Panc1 (cell line): ENCODE measurements around the gene PAPPA. TPM values are rescaled to one million over a fixed set of nuclear protein-coding genes. Genes with fewer than 3 reads are reported as not detected.

ENCODE experiments used
- ATAC-seq: fragments of 200-7000 bp; cut with Tn5 transposase; 2 replicates; pipeline ENCODE4 v1.9.1; 2020; ENCODE audit warnings: mild to moderate bottlenecking, moderate library complexity
- BruUV-seq: library from RNA; stranded (reverse); fragments of 400-500 nt; replicated peaks from 2 replicates; lab custom pipeline; 2021; lab: Mats Ljungman, UMichigan
- CTCF ChIA-PET: fragments of 300-600 bp; sonication (Branson Sonifier 250); formaldehyde crosslinking; loops from one replicate; lab custom pipeline; 2022; ENCODE audit warnings: antibody characterized with exemption; lab: Charles Lee
- POLR2A ChIA-PET: fragments of 300-600 bp; sonication (Branson Sonifier 250); formaldehyde crosslinking; loops from one replicate; lab custom pipeline; 2022; ENCODE audit warnings: antibody characterized with exemption; lab: Charles Lee
- DNase-seq: peaks from one replicate; pipeline ENCODE4 v3.0.0-alpha.2; 2010; ENCODE audit warnings: low read depth, low spot score
- H3K27ac ChIP-seq: 2 replicates; pipeline ENCODE4 v1.5.1; 2011; ENCODE audit warnings: mild to moderate bottlenecking, low read length, inconsistent platforms
- H3K27me3 ChIP-seq: fragments of 200-500 bp; sonication (Bioruptor generic); 2 replicates; pipeline ENCODE4 v1.6.0; 2014; ENCODE audit warnings: low read length, inconsistent platforms; ENCODE audit not compliant: control insufficient read depth, insufficient read depth
- H3K36me3 ChIP-seq: fragments of 200-500 bp; sonication (Bioruptor generic); 2 replicates; pipeline ENCODE4 v1.5.1; 2014; ENCODE audit warnings: inconsistent platforms, mild to moderate bottlenecking, low read length, moderate library complexity; ENCODE audit not compliant: control insufficient read depth, insufficient read depth
- H3K4me1 ChIP-seq: 2 replicates; pipeline ENCODE4 v1.5.1; 2011; ENCODE audit warnings: inconsistent platforms, mild to moderate bottlenecking, low read length, moderate library complexity; ENCODE audit not compliant: control insufficient read depth, insufficient read depth
- H3K4me3 ChIP-seq, 2 experiments: 2 replicates each; pipeline ENCODE4 v1.5.1; 2011 to 2012; ENCODE audit warnings: low read depth in 2 of 2, low read length in 2 of 2, mild to moderate bottlenecking in 2 of 2, inconsistent platforms in 1 of 2, moderate library complexity in 1 of 2
- H3K9me3 ChIP-seq: fragments of 200-500 bp; sonication (Bioruptor generic); 2 replicates; pipeline ENCODE4 v1.5.1; 2014; ENCODE audit warnings: low read depth, mild to moderate bottlenecking, inconsistent platforms, low read length, moderate library complexity; ENCODE audit not compliant: control insufficient read depth, insufficient read depth
- CTCF ChIP-seq: fragments of 450-650 bp; IDR thresholded peaks from 2 replicates; pipeline ENCODE4 v1.5.1; 2017; ENCODE audit warnings: mild to moderate bottlenecking
- POLR2AphosphoS5 ChIP-seq: IDR thresholded peaks from 2 replicates; pipeline ENCODE4 v1.6.1; 2012; ENCODE audit warnings: mild to moderate bottlenecking, low read depth, low read length, moderate library complexity
- REST ChIP-seq, 2 experiments: IDR thresholded peaks; 2 replicates each; pipeline ENCODE4 v1.6.1; 2011 to 2012; ENCODE audit warnings: low read depth in 2 of 2, control low read depth in 1 of 2, low read length in 1 of 2, mild to moderate bottlenecking in 1 of 2, moderate library complexity in 1 of 2; ENCODE audit not compliant: insufficient read depth in 1 of 2
- SIN3A ChIP-seq: IDR thresholded peaks from 2 replicates; pipeline ENCODE4 v1.6.1; 2012; ENCODE audit warnings: low read depth, mild to moderate bottlenecking, low read length, moderate library complexity, borderline replicate concordance; ENCODE audit not compliant: insufficient read depth
- TCF7L2 ChIP-seq: IDR thresholded peaks from 2 replicates; pipeline ENCODE4 v1.6.1; 2011; ENCODE audit warnings: mild to moderate bottlenecking, low read depth, low read length, inconsistent platforms
- in situ Hi-C: cut with HindIII; loops from 2 replicates; pipeline ENCODE4 v1.10.0; 2016; ENCODE audit warnings: low sequenced_read_pairs, low pct_unique_long_range_greater_than_20kb
- intact Hi-C: fragments of 100-400 bp; cut with micrococcal nuclease; formaldehyde crosslinking; loops from one replicate; pipeline ENCODE4 v1.10.0; 2022; ENCODE audit not compliant: unreplicated experiment
- total RNA-seq: library from RNA; stranded (reverse); gene quantifications from one replicate; pipeline ENCODE4 v1.2.1, GENCODE V29; 2021; ENCODE audit not compliant: unreplicated experiment

The PAPPA gene
- total RNA-seq, 1 experiment from 2014 or later: 1.2 TPM

GRCh38 chr9:116181853-116182610 lies 28.4 kb downstream of the PAPPA start:
- ChIA-PET CTCF (no interaction called here), POLR2A (no interaction called here)
- TF ChIP-seq POLR2AphosphoS5: no peak
- in situ Hi-C loops: no loop called here
- H3K4me3 ChIP-seq: no peak overlapping the region
- DNase-seq: no peak
- no peak for ATAC-seq
- H3K27me3 ChIP-seq: no peaks in the 10 kb centered on the region
- no TSS peak for BruUV-seq
- intact Hi-C loops: no loop called here
- H3K4me1 ChIP-seq: no peaks in the 10 kb centered on the region
- no peaks in the 10 kb centered on the region for H3K36me3 ChIP-seq
- no peak overlapping the region for H3K27ac ChIP-seq
- H3K9me3 ChIP-seq: no peaks in the 10 kb centered on the region

- intact Hi-C loops (no loop called here), in situ Hi-C loops (no loop called here)
- Histone ChIP-seq H3K9me3 (no peaks in the 10 kb centered on the region), H3K27ac (no peak overlapping the region), H3K27me3 (no peaks in the 10 kb centered on the region), H3K4me3 (no peak overlapping the region), H3K4me1 (no peaks in the 10 kb centered on the region), H3K36me3 (no peaks in the 10 kb centered on the region)
- ATAC-seq (no peak), DNase-seq (no peak)
- CTCF ChIA-PET: no interaction called here
- POLR2A ChIA-PET: no interaction called here
- TF ChIP-seq REST (IDR thresholded peaks at IDR 0.05; ENCODE audit: insufficient read depth in 1 of 2, low read depth in 2 of 2, low read length in 1 of 2) (no peak), POLR2AphosphoS5 (no peak), SIN3A (no peak)
- BruUV-seq: no TSS peak
Measured at GRCh38 chr9:116182876-116183275, 29.3 kb downstream of the PAPPA start.

- Histone ChIP-seq H3K4me3 (no peak overlapping the region), H3K27ac (no peak overlapping the region), H3K36me3 (no peaks in the 10 kb centered on the region), H3K27me3 (no peaks in the 10 kb centered on the region), H3K4me1 (no peaks in the 10 kb centered on the region), H3K9me3 (no peaks in the 10 kb centered on the region)
- intact Hi-C loops: no loop called here
- no peak for ATAC-seq
- TF ChIP-seq CTCF (no peak), TCF7L2 (no peak), REST (IDR thresholded peaks at IDR 0.05; ENCODE audit: insufficient read depth in 1 of 2, low read depth in 2 of 2, low read length in 1 of 2) (no peak), POLR2AphosphoS5 (no peak), SIN3A (no peak)
- ChIA-PET POLR2A (no interaction called here), CTCF (no interaction called here)
- in situ Hi-C loops: no loop called here
- no TSS peak for BruUV-seq
- no peak for DNase-seq
Measured at GRCh38 chr9:116187570-116188170, 34.1 kb downstream of the PAPPA start.
